KOPT-K1 (cell line): ENCODE data around the gene GNPTAB.
"Not testable (repeated sequence)": the region's sequence is repeated elsewhere in the genome, so short reads cannot be mapped to it uniquely, and the experiment has no call there.

Source experiments
- H3K27ac ChIP-seq: fragments of 200-600 bp; sonication (generic); 2 replicates; pipeline ENCODE4 v1.5.1; 2016; ENCODE audit warnings: antibody characterized with exemption, mild to moderate bottlenecking, low read depth, low read length; ENCODE audit not compliant: poor library complexity, severe bottlenecking
- H3K36me3 ChIP-seq: fragments of 200-600 bp; sonication (generic); 2 replicates; pipeline ENCODE4 v1.5.1; 2017; ENCODE audit warnings: antibody characterized with exemption, mild to moderate bottlenecking, low read length, moderate library complexity; ENCODE audit not compliant: insufficient read depth
- H3K9me3 ChIP-seq: fragments of 200-600 bp; sonication (generic); 2 replicates; pipeline ENCODE4 v1.5.1; 2017; ENCODE audit warnings: antibody characterized with exemption, low read length, mild to moderate bottlenecking; ENCODE audit not compliant: insufficient read depth, poor library complexity, severe bottlenecking

Gene GNPTAB

DNA sequence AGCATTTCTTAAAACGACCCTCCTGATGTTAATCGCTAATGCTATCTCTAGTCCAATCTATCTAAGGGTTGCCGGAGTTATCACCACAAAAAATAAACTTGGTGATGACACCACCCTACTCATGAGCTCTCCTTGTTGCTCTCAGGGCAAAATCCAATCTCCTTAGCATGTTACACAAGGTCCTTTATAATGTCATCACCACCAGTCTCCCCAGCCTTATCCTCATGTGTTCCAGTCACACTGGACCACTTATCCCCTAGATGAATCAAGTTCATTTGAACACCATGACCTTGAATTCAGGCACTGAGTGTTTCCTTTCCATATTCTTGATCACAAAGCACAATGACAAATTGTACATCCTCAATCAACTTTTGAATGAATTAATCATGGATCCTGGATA, 27.6 kb upstream of the GNPTAB start:
- no peaks in the 10 kb centered on the region for H3K36me3 ChIP-seq
- no peaks in the 10 kb centered on the region for H3K9me3 ChIP-seq
- no peak overlapping the region for H3K27ac ChIP-seq

DNA sequence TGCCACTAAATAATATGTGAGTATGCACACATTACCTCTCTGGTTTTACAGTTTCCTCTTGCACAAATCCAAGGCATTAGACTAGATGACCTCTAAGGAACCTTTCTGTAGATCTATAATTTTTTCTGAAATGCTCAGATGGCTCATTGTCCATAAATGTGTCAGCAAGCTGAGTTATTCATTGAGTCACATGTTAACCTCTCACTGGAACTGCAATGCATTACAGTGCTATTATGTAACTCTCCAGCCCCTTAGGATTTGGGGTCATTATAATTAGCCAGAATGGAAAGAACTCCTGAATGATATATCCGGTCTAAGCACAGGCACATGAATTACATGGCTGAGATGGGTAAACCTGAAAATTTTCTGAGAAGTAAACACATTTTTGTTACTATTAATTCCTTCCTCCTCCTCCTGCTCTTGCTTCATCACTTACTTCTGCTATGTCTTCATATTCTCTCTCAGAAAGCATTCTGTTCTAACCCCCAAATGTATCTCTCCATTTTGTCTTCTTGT, 26.3 kb upstream of the GNPTAB start:
- Histone ChIP-seq H3K36me3 (no peaks in the 10 kb centered on the region), H3K27ac (no peak overlapping the region)

GRCh38 chr12:101856614-101857013, 25.9 kb upstream of the GNPTAB start:
- not testable (repeated sequence) for H3K9me3 ChIP-seq, H3K27ac ChIP-seq

More for the DNA sequence above, 26.3 kb upstream of the GNPTAB start:
- H3K9me3 ChIP-seq: no peaks in the 10 kb centered on the region

DNA sequence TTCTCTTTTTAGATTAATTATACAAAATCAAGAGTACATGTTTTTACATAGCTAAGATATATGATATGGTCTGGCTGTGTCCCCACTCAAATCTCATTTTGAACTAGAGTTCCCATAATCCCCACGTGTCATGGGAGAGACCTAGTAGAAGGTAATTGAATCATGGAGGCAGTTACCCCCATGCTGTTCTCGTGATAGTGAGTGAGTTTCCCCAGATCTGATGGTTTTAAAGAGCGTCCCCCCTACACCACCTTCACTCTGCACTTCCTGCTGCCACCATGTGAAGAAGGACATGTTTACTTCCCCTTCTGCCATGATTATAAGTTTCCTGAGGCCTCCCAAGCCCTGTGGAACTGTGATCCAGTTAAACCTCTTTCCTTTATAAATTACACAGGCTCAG, 25.2 kb upstream of the GNPTAB start:
- H3K36me3 ChIP-seq: no peaks in the 10 kb centered on the region
- H3K27ac ChIP-seq: no peak overlapping the region
- H3K9me3 ChIP-seq: no peaks in the 10 kb centered on the region

More at GRCh38 chr12:101856614-101857013, 25.9 kb upstream of the GNPTAB start:
- not testable (repeated sequence) for H3K36me3 ChIP-seq

DNA sequence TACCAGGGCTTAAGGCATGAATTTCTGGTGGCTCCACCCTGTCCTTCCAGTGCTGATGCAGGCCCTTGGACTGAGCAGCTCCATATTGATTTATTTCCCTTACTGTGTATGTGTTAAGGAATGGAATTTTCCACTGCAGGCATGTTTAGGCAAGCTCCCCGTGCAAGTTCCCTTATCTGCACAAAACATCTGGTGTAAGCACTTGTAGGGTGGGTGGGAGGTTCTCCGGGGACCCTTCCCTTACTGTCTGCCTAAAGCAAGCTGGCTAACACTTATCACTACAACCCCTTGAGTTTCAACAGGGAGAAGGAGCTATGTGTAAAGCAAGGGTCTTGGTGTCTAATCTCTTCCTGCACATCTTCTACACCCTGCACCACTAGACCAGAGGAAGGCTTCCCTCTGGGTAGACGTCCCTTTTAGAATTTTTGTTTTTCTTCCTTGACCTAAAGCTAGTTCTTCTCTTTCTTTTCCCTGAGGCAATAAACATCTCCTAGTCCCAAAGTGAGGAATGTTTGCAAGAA, 24.7 kb upstream of the GNPTAB start:
- no peaks in the 10 kb centered on the region for H3K36me3 ChIP-seq
- H3K9me3 ChIP-seq: no peaks in the 10 kb centered on the region
- H3K27ac ChIP-seq: no peak overlapping the region

DNA sequence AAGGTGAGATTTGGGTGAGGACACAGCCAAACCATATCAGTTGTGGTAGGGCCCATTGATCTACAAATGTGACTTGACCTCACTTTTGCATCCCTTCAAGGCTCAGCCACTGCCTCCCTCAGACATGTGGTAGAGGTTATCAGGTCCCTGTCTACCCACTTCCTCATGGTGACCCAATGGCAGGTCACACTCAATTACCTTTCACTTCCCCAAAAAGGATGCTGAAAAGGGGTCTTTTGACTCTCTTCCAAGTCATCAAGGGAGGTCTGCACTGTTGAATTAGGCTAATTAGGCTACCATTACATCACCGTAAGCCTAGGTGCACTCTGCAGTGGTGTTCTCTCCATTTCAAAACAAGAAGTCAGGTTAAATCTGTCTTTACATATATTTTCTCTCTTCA, 24.0 kb upstream of the GNPTAB start:
- Histone ChIP-seq H3K36me3 (no peaks in the 10 kb centered on the region), H3K27ac (no peak overlapping the region), H3K9me3 (no peaks in the 10 kb centered on the region)

GRCh38 chr12:101852998-101853397, 22.2 kb upstream of the GNPTAB start:
- no peaks in the 10 kb centered on the region for H3K9me3 ChIP-seq
- H3K27ac ChIP-seq: no peak overlapping the region
- no peaks in the 10 kb centered on the region for H3K36me3 ChIP-seq

GRCh38 chr12:101850199-101850598, 19.4 kb upstream of the GNPTAB start:
- H3K36me3 ChIP-seq: no peaks in the 10 kb centered on the region
- no peaks in the 10 kb centered on the region for H3K9me3 ChIP-seq
- H3K27ac ChIP-seq: no peak overlapping the region

DNA sequence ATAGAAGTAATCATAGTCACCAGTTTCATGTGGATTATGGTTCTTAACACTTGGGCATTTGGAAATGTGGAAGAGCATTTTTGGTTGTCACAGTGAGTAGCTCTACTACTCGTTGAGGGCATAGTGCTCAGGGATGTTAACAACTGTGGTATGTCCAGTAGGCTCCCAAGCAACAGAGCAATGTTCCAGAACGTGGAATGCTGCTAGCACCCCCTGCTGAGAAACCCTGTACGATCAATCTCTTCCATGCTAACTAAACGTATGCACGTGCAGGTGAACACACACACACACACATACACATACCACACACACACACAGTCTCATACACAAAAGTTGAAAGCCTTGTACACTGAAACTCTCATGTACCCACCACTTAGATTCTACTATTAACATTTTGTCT, 16.6 kb upstream of the GNPTAB start:
- no peaks in the 10 kb centered on the region for H3K9me3 ChIP-seq
- no peak overlapping the region for H3K27ac ChIP-seq
- no peaks in the 10 kb centered on the region for H3K36me3 ChIP-seq

DNA sequence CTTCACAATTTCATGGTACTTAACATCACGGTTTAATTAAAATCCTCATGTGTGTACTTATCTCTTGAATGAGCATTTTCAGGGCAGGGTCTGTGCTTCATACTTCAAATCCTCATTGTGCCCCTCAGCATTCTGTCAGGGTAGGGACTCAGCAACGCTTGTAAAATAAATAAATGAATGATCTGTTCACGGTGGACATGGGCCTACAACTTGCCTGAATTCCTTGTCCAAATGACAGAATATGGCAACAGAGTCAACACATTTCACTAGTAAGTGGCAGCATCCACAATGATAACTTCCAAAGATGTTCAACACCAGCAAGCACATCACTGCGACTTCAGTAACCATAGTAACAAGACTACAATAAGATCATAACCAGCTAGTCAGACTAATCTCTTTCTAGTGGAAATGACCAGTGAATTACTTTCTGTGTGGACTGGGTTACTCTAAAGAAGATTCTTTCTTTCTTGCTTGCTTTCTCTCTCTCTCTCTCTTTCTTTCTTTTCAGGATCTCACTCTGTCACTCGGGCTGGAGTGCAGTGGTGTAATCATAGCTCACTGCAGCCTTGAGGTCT, 14.5 kb upstream of the GNPTAB start:
- no peaks in the 10 kb centered on the region for H3K36me3 ChIP-seq
- H3K27ac ChIP-seq: no peak overlapping the region
- H3K9me3 ChIP-seq: no peaks in the 10 kb centered on the region

GRCh38 chr12:101841069-101841468, 10.3 kb upstream of the GNPTAB start:
- Histone ChIP-seq H3K36me3 (no peaks in the 10 kb centered on the region), H3K9me3 (no peaks in the 10 kb centered on the region), H3K27ac (no peak overlapping the region)

DNA sequence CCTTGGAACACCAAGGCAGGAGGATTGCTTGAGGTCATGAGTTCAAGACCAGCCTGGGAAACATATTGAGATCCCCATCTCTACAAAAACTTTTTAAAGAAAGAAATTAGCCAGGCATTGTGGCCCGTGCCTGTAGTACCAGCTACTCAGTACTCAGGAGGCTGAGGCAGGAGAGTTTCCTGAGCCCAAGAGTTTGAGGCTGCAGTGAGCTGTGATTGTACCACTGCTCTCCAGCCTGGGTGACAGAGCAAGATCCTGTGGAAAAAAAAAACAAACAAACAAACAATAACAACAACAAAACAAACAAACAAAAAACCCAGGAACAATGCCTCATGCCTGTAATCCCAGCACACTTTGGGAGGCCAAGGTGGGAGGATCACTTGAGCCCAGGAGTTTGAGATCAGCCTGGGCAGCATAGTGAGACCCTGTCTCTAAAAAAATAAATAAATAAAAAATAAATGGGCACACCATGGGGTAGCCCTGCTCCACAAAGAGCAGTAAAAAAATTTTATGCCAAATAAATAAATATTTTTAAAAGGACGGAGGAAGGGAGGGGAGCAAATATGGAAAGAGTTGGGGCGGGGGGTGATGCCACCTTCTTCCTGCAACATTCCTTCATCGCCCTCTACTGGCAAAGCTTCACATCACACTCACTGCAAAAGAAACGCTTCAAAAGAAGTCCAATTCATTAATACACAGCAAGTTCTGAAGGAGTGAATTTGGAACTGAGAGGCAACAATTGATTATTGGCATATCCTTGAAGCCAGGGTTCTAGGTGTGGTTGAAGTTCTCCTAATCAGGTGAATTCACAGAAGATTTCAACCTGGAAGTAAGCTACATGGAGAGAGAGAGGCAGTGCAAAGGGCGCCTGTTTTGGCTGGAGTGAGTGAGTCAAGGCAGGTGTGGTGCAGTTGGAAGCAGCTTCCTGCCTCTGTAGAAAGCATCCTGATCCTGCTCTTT, 8.8 kb upstream of the GNPTAB start:
- no peaks in the 10 kb centered on the region for H3K36me3 ChIP-seq
- H3K9me3 ChIP-seq: no peaks in the 10 kb centered on the region
- no peak overlapping the region for H3K27ac ChIP-seq

- Histone ChIP-seq H3K36me3 (no peaks in the 10 kb centered on the region), H3K9me3 (no peaks in the 10 kb centered on the region), H3K27ac (no peak overlapping the region)
These were observed 8.0 kb upstream of the GNPTAB start for GRCh38 chr12:101838628-101839323.

DNA sequence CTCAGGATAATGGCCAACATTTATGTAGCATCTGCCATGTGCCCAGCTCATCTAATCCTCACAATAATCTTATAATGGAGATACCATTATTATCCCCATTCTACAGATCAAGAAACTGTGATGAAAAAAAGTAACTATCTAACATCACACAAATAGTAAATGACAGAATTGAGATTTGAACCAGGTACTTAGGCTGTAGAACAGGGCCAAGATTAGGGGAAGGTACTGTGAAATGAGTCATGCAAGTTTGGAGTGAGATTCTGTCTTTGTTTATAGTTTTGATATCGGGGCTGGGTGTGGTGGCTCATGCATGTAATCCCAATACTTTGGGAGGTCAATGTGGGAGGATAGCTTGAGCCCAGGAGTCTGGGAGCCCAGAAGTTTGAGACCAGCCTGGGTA, 1.3 kb upstream of the GNPTAB start:
- Histone ChIP-seq H3K36me3 (no peaks in the 10 kb centered on the region), H3K9me3 (no peaks in the 10 kb centered on the region), H3K27ac (no peak overlapping the region)
